ENCODE results near the gene OLR1.

The OLR1 gene

GRCh38 chr12:10140001-10140400, 31.9 kb downstream of the OLR1 start:
- peak; percentile 38 for DNase-seq (ENCODE audit: low spot score)
- in situ Hi-C loops (cut with MboI; ENCODE audit: low pct_unique_long_range_greater_than_20kb, low sequenced_read_pairs, unreplicated experiment), result loop anchor here (10.0 to 25.0 kb wide), 2 partner anchors 103 to 395 kb away; partner anchors contain the start of gene CLEC9A
- TF ChIP-seq CTCF (IDR thresholded peaks at IDR 0.05; ENCODE audit: extremely low read depth, insufficient read depth, missing control alignments), result peak; percentile 57

- DNase-seq (ENCODE audit: low spot score), result no peak
- in situ Hi-C loops (cut with MboI; ENCODE audit: low pct_unique_long_range_greater_than_20kb, low sequenced_read_pairs, unreplicated experiment), result loop anchor here (25.0 kb wide), 1 partner anchor 99 kb away; the partner anchor contains the start of gene CLEC9A
- no peak for TF ChIP-seq CTCF (IDR thresholded peaks at IDR 0.05; ENCODE audit: extremely low read depth, insufficient read depth, missing control alignments)
These were observed 35.2 kb downstream of the OLR1 start for GRCh38 chr12:10136637-10137205.

- TF ChIP-seq CTCF (IDR thresholded peaks at IDR 0.05; ENCODE audit: extremely low read depth, insufficient read depth, missing control alignments), result no peak
- no peak for DNase-seq (ENCODE audit: low spot score)
- in situ Hi-C loops (cut with MboI; ENCODE audit: low pct_unique_long_range_greater_than_20kb, low sequenced_read_pairs, unreplicated experiment), result loop anchor here (25.0 kb wide), 1 partner anchor 98 kb away; the partner anchor contains the start of gene CLEC9A
These were observed 36.8 kb downstream of the OLR1 start for GRCh38 chr12:10135126-10135525.

- no peak for TF ChIP-seq CTCF (IDR thresholded peaks at IDR 0.05; ENCODE audit: extremely low read depth, insufficient read depth, missing control alignments)
- no peak for DNase-seq (ENCODE audit: low spot score)
- in situ Hi-C loops (cut with MboI; ENCODE audit: low pct_unique_long_range_greater_than_20kb, low sequenced_read_pairs, unreplicated experiment), result loop anchor here (25.0 kb wide), 1 partner anchor 96 kb away; the partner anchor contains the start of gene CLEC9A
These were observed 39.0 kb downstream of the OLR1 start for GRCh38 chr12:10132850-10133370.

- TF ChIP-seq CTCF (IDR thresholded peaks at IDR 0.05; ENCODE audit: extremely low read depth, insufficient read depth, missing control alignments), result no peak
- DNase-seq (ENCODE audit: low spot score), result no peak
- in situ Hi-C loops (cut with MboI; ENCODE audit: low pct_unique_long_range_greater_than_20kb, low sequenced_read_pairs, unreplicated experiment), result loop anchor here (25.0 kb wide), 1 partner anchor 94 kb away; the partner anchor contains the start of gene CLEC9A
These were observed 40.7 kb downstream of the OLR1 start for GRCh38 chr12:10131111-10131690.

- TF ChIP-seq CTCF (IDR thresholded peaks at IDR 0.05; ENCODE audit: extremely low read depth, insufficient read depth, missing control alignments), result no peak
- DNase-seq (ENCODE audit: low spot score), result peak; percentile 49
- in situ Hi-C loops (cut with MboI; ENCODE audit: low pct_unique_long_range_greater_than_20kb, low sequenced_read_pairs, unreplicated experiment), result loop anchor here (25.0 kb wide), 1 partner anchor 93 kb away; the partner anchor contains the start of gene CLEC9A
These were observed 41.9 kb downstream of the OLR1 start, which contains the start of gene CLEC7A for GRCh38 chr12:10130042-10130441. Gene CLEC7A, minus strand, starts transcription at chr12:10130199. Its CDS starts 117 bp downstream, at chr12:10130082.
